Lung microvascular endothelial cell (primary cell): ENCODE measurements around the gene DACH2. TPM values are rescaled to one million over a fixed set of nuclear protein-coding genes. Genes with fewer than 3 reads are reported as not detected.
A peak's percentile ranks its signal among the peaks of the same experiment; 100 is the strongest.

Experiments
- DNase-seq, 2 donors: peaks; one replicate each; pipeline versions ENCODE4 v3.0.0 to v3.0.0-alpha.2; 2010; ENCODE audit warnings: low read depth in 2 of 2
- total RNA-seq: library from RNA; depleted of rRNA; stranded (reverse); fragments of >200 nt; gene quantifications from 2 replicates; pipeline ENCODE4 v1.2.1, GENCODE V29; 2014

The DACH2 gene
- total RNA-seq, 1 donor from 2014 or later = not detected

DNA sequence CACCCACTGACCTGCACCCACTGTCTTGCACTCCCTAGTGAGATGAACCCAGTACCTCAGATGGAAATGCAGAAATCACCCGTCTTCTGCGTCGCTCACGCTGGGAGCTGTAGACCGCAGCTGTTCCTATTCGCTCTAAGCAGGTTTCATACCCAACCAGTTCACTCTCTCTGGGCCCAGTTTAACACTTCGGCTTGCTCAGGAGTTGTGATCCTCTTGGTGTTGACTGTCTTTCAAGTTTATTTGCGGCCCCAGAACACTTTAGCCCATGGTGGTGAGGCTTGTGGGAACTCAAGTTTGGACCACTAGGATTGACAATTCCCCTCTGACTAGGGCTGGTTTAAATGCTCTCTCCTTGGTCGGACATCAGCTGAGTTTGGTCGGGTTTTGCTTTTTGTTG lies 147.0 kb downstream of the DACH2 start:
- no peak for DNase-seq

DNA sequence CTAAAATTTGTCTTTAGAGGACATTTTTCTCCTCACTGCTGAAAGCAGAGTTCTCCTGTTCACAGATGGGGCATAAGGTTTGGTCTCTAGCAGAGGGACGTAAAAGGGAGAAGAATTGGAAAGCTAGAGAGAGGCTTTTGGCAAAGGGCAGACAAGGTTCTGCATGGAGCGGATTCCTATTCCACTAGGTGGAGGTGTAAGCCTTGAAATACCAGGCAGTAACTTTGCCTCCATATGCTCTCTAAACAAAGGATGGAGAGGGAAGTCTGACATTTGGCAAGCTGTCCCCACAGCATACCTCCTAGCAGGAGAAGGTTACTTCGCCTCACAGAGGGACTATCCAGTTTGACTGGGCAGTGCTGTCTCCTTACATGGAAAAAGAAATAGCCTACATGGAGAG lies 174.7 kb downstream of the DACH2 start:
- DNase-seq = no peak

DNA sequence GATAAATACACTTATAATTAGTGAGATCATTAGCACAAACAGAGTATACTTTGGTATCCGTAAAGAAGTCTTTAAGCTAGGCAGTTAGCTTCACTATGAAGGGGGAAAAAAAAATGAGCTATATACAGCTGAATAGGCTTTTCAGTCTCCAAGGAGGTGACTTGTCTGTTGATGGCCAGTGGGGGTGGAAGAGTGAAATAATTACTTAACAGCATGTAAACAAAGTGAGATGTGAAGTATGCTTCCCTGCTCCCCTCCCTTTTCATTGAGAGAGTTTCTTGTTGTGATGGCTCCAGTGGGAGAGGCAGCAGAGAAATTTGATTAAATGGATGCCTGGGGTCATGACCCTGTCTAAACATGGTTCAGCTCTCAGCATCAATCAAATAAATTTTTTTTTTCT lies 180.9 kb downstream of the DACH2 start:
- DNase-seq = no peak

DNA sequence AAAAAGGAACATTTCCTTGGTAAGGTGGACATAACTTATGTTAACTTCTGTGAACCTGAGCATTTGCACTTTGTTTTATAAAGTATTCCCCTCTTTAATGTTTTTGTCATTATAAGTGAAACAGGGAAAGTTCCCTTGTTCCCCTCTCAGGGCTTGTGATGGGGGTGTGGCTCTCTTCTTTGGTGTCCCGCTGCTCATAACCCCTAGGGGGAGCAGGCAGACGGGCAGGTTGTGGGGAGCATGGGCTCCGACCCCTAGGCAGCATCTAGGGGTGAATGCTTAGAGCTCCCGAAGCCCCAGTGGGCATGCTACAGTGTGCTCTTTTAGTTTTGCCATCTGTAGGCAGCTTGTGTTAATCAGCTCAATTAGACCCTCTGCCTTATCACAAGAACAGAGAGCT lies 200.4 kb downstream of the DACH2 start:
- no peak for DNase-seq

DNA sequence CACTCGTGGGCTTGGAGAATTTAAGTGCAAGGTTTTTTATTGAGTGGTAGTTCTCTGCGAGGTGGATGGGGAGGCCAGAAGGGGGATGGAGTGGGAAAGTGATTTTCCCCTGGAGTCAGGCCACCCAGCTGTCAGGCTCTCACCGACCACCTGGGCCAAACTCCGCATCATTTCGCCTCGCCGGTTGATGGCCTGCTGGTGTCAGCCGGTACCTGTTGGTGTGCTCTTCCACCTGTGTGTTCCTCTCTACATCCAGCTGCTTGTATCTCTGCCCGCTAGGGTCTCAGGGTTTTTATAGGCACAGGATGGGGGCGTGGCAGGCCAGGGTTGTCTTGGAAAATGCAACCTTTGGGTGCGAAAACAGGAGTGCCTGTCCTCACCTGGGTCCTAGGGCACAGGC lies 200.9 kb downstream of the DACH2 start:
- DNase-seq = no peak

DNA sequence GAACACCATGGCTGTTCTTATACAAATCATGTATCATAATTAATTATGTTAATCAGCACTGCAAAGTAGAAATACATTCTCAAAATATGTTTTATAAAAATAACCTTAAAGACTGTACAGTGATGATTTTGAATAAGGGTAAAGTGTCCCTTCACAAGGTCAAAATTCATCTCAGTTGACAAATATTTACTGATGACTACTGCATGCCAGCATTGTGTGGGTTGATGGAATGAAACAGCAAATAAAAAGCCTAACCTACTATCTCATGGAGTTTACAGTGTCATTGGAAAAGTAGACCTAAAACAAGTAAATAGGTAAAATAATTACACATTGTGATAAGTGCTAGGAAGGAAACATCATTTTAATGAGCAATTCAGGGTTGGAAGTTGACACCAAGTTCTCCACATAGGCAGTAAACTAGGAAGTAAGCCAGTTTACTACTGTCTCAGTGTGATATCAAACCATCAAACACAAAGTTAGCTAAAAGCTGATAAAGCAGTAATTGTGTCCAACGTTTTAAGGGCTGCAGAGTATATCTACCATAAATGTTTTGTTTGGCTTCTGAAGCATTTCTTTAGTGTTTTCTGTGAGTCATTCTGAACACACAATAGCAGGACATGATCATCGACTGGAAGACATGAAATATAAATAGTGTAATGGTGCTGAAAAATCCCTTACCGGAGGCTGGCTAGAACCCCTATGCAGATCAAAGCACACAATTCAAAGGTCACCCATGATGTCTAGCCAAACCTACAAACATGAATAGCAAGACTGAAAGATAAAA lies 221.8 kb downstream of the DACH2 start:
- DNase-seq = peak in 1 of 2 donors; percentile 1

DNA sequence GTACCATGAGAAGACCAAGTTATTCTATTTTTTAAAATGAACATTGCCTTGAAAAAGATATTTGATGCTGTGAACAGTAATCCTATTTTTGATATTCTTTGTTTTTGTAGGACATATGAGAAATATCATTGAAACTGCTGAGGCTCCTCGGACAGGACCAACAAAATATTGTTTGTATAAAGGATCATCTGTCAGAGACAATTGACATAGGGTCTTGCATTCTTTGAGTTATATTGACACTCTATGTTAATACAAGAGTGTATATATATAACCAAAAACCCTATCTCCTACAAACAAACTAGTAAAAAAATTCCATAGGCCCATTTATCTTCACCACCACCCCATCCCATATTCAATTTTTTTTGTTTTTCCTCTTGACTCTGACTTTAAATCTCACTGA lies 222.7 kb downstream of the DACH2 start:
- DNase-seq = no peak

DNA sequence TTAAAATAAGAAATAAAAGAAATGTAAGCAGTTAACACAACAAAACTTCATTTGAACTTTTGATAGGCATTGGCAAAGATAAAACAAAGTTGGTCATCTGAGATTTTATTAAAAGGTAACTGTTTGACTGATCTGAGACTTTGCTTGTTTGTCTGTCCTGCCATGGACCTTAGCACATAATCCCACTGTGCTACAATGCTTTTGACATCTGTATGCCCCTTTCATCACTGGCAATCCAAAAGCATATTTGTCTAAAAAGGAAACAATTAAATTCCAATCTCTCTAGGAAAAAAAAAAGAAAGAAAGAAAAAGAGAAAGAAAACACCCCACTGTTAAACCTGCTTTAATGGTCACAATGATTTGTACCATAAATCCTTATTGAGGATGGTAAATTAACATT lies 231.0 kb downstream of the DACH2 start:
- DNase-seq = no peak

DNA sequence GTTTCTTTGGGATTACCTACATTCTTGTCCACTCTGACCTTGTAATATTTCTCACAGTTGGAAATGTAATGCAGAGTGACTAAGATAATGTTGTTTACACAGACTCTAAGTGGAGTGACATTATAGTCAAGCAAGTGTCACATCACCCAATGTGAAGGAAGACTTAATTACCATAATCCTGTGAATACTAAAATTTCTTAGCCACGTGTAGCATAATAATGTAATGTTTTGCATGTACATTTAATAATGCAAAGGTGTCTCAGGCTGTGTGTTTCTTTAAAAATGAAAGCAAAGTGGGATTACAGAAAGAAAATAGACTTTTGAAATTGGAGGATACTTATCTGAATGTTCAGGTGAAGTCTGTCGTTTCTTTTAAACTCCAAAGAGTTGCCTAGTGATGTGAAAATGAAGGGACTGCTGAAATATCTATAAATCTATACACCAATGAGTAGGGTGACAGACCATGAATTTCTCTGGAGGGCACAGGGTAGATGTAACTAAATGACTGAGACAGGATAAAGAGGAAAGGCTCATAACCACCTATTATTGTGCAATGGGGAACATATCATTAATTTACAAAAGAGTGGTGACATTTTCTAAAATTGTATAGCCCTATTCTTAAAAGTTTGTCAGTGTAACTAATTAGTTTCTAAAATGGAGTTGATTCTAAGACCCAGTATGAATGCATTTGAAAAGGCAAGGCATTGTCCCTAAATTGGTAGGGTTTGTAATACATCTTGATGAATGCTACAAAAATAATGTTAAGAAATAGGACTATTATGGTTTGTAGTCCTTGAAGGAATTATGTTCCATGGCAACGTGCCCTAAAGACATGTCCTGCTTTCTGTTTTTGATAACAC lies 235.7 kb downstream of the DACH2 start:
- no peak for DNase-seq

DNA sequence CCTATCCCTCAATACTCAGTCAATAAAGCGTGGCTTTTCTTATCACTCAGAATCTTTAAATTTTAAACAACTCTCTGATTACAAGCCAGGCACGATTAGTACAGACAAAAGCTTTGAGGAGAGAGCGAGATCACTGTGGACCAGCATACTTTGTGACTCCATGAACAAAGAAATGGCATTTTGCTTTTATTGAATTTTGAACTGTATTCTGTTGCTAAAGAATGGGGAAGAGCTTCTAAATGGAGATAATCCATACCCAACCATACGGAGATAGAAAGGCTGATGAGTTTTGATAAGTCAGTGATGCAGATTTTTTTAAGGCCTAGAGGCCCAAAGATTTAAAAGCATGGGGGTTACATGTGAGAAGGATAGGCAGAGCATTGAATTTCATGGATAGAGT lies 259.1 kb downstream of the DACH2 start:
- no peak for DNase-seq

DNA sequence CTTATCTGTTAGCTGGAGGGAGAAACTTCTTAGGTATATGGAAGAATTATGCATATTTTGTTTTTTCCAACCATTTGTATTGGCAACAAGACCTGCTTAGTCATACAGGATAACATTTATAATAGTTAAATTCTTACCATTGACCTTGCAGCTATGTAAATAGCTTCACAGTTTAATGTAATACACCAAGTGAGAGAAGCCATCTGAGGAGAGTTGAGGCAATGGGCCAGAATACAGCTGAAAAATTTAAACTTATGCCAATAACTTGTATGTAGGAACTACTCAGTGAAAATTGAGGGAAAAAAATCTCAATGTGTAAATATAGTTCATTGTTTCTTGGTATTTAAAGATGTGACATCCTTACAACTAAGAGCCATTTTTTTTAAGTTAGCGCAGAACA lies 273.5 kb downstream of the DACH2 start:
- DNase-seq = no peak

DNA sequence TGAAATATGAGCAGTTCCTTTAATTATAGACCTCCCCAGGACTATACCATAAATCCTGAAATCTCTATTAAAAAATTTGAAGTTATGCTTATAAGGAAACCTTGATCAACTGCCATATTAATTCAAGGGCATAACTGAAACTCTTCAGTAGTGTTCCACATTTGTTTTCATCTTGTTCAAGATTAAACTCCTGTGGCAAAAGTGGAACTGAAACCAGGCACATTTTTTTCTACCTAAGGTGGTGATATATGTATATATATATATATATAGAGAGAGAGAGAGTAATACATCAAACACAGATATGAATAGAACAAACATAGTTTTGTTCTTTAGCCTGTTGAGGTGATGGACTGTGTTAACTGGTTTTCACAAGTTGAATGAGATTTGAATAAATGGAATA lies 287.9 kb downstream of the DACH2 start:
- DNase-seq = no peak

DNA sequence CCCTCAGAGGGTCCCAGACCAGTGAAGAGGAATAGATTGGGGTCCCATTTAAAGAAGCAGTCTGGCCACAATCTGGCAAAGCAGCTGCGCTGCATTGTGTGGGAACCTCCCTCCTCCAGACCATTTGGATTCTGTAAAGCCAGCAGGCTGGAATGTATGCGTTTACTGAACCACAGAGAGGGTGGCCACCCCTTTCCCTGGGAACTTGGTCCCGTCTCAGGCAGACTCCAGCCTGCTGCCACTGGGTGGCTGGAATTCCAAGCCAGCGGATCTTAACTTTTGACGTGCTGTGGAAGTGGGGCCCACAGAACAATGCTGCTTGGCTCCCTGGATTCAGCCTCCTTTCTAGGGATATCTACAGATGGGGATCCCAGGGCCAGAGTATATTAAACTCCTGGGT lies 307.2 kb downstream of the DACH2 start:
- no peak for DNase-seq

DNA sequence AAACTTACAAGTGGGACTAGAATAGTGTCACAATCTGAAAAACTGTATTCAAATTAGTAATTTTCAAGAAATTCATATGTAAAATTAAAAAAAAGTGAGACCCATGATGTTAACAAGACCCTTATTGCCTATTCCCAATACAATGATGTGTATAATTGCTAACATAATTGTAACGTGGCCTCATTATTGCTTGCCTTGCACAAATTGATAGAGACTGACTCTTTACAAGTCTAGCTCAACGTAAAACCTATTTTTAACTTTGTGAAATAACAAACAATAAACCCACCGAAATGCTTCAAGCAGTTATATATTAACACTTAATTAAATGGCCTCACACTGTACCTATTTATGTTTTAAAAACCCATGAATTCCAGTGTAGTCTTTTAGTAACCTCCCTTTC lies 312.5 kb downstream of the DACH2 start:
- DNase-seq = no peak

DNA sequence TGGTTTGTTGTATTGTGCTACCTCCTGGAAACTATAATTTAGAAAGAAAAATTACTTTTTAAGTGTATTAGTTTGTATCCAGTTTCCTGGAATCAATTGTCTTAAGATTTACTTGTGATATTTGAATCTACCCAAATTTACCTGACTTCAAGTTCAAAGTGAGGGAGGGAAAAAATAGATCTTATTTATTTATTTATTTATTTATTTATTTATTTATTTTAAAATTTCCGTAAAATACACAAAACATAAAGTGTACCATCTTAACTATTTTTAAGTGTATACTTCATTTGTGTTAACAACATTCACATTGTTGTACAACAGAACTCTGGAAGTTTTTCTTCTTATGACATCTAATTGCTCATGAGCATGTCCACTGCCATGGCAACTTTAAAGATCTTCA lies 356.0 kb downstream of the DACH2 start:
- DNase-seq = no peak

DNA sequence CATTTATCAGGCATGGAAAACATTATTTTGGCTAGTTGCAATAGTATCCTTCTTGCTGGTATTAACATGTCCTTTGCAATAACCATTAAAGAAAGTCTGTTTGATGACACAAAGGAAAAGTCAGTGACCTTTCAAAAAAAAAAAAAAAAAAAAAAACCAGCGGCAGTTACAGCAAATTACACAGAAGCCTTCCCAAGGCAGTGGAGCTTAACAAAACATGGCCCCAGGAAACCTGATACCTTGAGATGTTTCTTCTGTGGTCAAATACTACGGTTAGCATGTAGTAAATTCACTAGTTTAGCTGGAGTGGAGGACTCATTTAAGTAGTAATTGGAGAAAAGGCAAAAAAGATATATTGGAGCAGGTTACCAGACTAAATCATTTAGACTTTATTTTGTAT lies 359.1 kb downstream of the DACH2 start:
- no peak for DNase-seq

DNA sequence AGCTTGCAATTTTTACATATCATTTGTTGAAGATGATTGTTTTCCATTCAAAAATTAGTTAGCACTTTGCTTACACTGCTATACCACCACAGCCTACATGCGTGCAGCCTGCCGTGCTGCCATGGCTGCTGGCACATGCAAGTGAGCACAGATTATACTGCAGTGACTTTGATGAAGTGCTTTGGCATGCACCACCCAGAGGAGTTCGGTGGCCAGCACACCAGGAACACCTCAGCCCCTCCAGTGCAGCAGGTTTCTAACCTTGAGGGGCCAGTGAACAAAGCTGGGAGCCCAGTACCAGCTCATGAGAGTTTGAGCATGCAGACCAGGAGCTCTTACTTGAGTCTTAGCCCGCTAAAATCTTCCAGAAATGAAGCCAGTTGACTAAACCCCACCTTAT lies 431.5 kb downstream of the DACH2 start:
- DNase-seq = no peak

DNA sequence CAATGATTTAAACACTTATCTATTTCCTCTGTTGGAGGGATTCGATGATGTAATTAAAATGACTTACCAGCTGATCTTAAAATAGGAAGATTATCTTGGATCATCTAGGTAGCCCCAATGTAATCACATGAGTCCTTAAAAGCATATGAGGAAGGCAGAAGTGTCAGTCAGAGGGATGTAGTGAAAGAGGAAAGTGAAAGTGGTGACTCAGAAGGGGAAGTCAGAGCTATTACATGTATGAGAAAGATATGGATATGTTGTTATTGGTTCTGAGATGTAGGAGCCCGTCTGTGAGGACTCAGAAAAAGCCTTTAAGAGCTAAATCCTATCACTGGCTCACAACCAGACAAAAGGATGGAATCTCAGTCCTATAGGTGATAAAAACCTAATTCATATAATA lies 456.4 kb downstream of the DACH2 start:
- DNase-seq = no peak

DNA sequence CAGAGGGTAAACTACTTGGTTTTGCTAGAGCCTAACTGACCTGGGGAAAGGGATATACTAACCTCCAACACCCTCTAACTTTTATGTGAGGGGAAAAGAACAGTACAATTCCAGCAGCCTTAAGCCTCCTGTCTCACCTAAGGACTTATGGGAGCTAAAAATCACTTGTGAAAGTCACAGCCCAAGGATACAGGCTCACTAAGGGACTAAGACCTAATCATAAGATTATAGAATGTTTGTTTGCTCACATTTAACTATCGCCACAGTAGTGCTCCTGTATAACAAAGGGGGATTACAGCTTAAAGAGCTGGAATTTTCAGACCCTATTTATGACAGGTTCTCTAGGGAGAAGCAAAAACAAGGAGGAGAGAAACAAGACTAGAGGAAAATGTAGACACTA lies 548.7 kb downstream of the DACH2 start:
- DNase-seq = no peak

DNA sequence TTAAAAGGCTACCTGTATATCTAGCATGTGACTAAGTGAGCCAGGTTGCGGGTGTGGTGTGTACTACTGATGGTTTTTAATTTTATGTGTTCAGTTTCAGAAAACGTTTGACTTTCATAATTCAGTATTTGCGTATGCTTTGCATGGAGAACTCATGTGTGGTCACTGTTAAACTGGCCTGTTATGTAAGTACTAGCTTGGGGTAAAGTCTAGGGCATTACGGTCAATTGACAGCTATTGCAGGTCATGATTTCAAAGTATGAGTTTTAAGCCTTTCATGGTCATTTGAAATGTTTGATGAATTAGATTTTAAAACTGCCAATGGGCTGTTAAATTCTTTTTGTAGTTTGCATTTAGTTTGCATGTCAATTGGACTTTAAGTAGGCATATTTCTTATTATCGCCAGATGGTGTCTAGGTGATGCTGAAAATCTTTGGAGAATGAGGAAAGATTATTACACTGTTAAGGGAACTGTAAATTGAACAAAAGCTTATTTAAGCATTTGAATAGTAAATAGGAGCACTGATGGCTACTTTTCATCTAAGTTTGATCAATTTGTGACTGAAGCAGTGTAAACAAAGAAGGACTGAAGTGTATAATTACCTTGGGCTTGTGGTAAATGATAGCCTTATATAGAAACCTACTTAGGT lies 563.4 kb downstream of the DACH2 start:
- no peak for DNase-seq

DNA sequence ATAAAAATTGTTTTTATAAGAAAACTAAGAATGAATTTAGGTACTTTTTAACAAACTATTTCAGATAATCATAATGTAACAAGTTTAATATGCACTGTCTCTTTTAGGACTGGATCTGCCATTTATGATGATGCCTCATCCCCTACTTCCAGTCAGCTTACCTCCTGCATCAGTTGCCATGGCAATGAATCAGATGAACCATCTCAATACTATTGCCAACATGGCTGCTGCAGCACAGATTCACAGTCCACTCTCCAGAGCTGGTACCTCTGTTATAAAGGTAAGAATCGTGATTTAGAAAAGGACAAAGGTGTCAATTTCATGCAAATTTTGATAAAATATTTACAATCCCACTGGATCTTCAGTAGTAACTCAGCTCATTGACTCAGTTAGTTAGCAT lies 566.2 kb downstream of the DACH2 start:
- no peak for DNase-seq

DNA sequence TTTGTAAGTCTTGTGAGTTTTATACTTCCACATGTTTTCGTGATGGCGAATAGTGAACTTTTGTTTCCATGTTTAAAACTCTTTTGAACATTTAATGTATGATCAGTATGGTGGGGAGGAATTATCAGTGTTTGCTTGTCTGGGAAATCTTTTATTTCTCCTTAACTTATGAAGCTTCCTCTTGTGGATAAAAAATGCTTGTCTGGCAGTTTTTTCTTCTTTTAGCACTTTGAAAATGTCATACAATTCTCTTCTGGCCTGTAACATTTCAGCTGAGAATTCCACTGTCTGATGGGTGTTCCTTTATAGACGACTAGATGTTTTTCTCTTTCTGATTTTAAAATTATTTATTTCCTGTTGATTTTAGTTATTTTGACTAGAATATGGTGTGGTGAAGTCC lies 576.0 kb downstream of the DACH2 start:
- DNase-seq = no peak

DNA sequence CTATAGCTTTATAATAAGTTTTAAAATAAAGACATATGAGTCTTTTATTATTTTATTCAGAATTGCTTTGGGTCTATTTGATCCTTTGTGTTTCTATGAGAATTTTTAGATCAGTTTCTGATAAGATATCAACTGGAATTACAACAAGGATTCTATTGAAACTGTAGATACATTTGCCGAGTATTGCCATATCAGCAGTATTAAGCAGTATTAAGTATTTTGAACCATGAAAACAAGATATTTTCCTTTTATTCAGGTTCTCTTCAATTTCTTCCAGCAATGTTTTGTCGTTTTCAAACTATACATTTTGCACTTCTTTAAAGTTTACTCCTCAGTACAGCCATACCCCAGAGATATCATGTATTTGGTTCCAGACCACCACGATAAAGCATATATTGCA lies 598.8 kb downstream of the DACH2 start:
- DNase-seq = no peak
